A673 (cell line): ENCODE results near the gene HDGFL2.

Source experiments
- EZH2 ChIP-seq: fragments of 200-600 bp; sonication (generic); IDR thresholded peaks from 2 replicates; pipeline ENCODE4 v1.6.1; 2017; ENCODE audit warnings: borderline replicate concordance, low read depth, mild to moderate bottlenecking, mixed read lengths, antibody characterized with exemption, low read length; ENCODE audit not compliant: poor library complexity, severe bottlenecking
- TF ChIP-seq, protein P1 (sequence below): fragments of 300-800, 200-600 bp; sonication (generic); conservative IDR thresholded peaks from 2 replicates; pipeline ENCODE4 v1.5.1; 2017; ENCODE audit warnings: low read depth, mild to moderate bottlenecking, antibody characterized with exemption, low read length, moderate library complexity, mixed read lengths

DNA sequence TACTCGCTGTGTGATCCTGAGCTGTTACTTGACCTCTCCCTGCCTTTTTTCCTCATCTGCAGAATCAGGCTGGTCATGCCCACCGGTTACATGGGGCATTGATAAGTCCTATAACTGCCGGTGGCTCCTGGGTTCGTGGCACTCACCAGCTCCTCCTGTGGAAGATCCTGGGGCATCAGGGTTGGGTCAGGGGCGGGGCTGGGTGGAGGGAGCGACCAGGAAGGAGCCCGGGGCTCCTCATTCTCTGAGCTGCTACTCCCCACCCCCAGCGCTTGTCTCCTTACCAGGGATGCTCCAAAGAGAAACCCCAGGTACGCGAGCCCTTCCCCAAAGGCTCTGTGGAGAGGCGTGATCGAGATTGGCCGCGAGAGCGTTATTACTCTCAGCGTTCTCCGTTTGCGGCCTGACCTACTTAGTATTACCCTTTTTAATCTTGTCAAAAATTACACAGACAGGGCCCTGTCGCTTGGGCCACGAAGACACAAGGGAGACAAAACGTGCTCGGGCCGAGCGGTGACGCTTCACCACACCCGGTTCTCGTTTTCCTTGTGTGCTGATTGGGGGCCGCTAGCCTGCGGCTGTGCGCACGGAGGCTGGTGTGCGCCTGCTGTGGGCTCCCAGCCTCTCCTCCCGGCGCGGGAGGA lies 10.7 kb downstream of the HDGFL2 start:
- TF ChIP-seq, protein P1, sequence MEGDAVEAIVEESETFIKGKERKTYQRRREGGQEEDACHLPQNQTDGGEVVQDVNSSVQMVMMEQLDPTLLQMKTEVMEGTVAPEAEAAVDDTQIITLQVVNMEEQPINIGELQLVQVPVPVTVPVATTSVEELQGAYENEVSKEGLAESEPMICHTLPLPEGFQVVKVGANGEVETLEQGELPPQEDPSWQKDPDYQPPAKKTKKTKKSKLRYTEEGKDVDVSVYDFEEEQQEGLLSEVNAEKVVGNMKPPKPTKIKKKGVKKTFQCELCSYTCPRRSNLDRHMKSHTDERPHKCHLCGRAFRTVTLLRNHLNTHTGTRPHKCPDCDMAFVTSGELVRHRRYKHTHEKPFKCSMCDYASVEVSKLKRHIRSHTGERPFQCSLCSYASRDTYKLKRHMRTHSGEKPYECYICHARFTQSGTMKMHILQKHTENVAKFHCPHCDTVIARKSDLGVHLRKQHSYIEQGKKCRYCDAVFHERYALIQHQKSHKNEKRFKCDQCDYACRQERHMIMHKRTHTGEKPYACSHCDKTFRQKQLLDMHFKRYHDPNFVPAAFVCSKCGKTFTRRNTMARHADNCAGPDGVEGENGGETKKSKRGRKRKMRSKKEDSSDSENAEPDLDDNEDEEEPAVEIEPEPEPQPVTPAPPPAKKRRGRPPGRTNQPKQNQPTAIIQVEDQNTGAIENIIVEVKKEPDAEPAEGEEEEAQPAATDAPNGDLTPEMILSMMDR: no peak
- TF ChIP-seq EZH2: no peak
